ENCODE data around the gene OR52K2.

DNA sequence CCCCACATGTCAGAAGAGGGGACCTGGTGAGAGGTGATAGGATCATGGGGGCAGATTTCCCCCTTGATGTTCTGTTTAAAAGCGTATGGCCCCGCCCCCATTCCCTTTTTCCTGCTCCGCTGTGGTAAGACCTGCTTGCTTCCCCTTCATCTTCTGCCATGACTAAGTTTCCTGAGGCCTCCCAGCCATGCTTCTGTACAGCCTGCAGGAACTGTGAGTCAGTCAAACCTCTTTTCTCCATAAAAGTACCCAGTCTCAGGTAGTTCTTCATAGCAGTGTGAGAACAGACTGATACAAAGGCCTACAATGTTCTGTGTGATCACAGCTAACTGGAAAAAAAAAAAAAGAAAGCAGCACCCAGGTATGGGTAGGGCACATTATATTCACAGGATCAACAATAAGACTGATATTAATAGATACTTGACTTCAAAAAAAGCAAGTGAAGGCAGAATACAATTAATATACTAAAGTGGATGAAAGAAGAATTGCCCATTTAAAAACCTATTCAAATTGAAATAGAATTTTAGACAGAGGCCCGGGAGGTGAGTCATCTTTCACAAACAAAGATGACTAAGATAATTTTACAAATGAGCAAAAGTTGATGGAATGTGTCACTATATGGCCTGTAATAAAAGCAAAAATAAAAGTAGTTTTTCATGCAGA lies 31.6 kb downstream of the OR52K2 start:
- TF ChIP-seq, protein P1, sequence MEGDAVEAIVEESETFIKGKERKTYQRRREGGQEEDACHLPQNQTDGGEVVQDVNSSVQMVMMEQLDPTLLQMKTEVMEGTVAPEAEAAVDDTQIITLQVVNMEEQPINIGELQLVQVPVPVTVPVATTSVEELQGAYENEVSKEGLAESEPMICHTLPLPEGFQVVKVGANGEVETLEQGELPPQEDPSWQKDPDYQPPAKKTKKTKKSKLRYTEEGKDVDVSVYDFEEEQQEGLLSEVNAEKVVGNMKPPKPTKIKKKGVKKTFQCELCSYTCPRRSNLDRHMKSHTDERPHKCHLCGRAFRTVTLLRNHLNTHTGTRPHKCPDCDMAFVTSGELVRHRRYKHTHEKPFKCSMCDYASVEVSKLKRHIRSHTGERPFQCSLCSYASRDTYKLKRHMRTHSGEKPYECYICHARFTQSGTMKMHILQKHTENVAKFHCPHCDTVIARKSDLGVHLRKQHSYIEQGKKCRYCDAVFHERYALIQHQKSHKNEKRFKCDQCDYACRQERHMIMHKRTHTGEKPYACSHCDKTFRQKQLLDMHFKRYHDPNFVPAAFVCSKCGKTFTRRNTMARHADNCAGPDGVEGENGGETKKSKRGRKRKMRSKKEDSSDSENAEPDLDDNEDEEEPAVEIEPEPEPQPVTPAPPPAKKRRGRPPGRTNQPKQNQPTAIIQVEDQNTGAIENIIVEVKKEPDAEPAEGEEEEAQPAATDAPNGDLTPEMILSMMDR (IDR thresholded peaks at IDR 0.05; ENCODE audit: insufficient read depth, low read length, poor library complexity, severe bottlenecking): no peak
- TF ChIP-seq EZH2phosphoT487 (conservative IDR thresholded peaks at IDR 0.05; ENCODE audit: low read length): no peak
